Stimulated activated CD8-positive, alpha-beta memory T cell treated with anti-CD3 and anti-CD28 coated beads, Interleukin-7, amount 100 ng/mL, for 4 hours (primary cell): ENCODE results near the gene PNPLA7.
A peak's percentile ranks its signal among the peaks of the same experiment; 100 is the strongest.

Experiments
- DNase-seq, 2 donors: peaks; one replicate each; pipeline ENCODE4 v3.0.0-alpha.2; 2020; ENCODE audit warnings: low read depth in 2 of 2

PNPLA7 gene

GRCh38 chr9:137461663-137462395 lies 88.4 kb downstream of the PNPLA7 start:
- peak; percentile 67 to 81 for DNase-seq

DNA sequence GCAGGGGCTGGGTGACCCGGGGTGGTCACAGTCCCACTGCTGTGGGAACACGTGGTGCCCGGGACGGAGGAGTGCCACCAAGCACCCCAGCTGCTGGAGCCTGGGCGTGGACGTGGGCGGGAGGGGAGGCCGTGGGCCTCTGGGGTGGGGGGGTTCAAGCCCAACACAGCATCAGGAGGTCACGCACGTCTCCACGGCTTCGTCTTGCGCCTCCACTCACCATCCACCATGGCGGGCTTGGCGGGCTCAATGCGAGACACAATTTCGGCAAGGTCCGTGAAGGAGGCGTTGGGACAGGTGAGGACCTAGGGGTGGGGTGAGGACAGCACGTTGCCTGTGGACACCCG lies 88.9 kb downstream of the PNPLA7 start:
- DNase-seq: no peak

- DNase-seq: no peak
These were observed 89.6 kb downstream of the PNPLA7 start for GRCh38 chr9:137460363-137461315.

- DNase-seq: no peak
These were observed 90.4 kb downstream of the PNPLA7 start for GRCh38 chr9:137459601-137460362.

DNA sequence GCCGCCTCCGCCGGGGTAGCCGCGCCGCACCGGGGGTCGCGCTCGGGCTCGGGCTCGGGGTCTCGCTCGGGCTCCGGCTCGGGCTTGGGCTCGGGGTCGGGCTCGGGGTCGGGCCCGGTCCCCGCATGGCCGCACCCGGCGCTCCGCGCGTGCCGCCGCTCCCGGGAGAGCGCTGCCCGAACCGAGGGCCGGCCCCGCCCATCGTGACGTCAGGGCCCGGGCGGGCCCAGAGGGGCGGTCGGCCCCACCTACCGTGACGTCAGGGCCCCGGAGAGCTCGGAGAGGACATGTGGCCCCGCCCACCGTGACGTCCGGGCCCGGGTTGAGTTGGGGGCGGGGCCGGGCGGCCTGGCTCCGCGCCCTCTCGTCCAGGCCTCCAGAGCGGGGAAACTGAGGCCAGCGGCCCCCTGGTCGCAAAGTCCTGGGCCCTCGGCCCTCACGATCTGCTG lies 91.0 kb downstream of the PNPLA7 start, which contains the start of gene NSMF:
Gene NSMF, minus strand, starts transcription at position 183 of the 449 bp plus-strand sequence. CDS start 232 bp downstream, outside the sequence.
- peak; percentile 75 to 90 for DNase-seq

- DNase-seq: no peak
These were observed 91.7 kb downstream of the PNPLA7 start for GRCh38 chr9:137458194-137459151.

GRCh38 chr9:137457406-137458193 lies 92.6 kb downstream of the PNPLA7 start:
- DNase-seq: no peak

DNA sequence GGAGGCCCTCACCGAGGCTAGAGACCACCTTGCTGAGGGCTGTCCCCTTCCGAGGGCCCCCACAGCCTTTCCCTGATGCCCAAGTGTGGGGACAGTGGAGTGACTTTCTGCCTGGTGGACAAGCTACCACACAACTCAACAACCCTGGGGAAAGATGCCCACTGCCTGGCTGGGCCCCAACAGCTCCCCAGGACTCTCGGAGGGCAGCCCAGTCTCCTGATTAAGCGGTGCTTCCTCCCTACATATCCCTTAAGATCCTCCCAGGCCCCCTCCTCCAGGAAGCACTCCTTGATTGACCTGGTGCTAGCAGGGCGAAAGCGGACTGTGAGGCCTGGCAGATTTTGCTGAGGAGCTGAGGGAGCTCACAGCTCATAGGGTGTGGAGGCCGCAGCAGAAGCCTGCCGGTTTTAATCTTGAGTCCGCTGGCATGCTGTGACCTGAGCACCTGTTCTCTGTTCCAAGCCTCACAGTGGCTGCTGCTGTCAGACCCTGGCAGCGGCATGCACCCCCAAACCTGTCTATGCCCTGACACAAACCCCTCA lies 93.3 kb downstream of the PNPLA7 start:
- no peak for DNase-seq

DNA sequence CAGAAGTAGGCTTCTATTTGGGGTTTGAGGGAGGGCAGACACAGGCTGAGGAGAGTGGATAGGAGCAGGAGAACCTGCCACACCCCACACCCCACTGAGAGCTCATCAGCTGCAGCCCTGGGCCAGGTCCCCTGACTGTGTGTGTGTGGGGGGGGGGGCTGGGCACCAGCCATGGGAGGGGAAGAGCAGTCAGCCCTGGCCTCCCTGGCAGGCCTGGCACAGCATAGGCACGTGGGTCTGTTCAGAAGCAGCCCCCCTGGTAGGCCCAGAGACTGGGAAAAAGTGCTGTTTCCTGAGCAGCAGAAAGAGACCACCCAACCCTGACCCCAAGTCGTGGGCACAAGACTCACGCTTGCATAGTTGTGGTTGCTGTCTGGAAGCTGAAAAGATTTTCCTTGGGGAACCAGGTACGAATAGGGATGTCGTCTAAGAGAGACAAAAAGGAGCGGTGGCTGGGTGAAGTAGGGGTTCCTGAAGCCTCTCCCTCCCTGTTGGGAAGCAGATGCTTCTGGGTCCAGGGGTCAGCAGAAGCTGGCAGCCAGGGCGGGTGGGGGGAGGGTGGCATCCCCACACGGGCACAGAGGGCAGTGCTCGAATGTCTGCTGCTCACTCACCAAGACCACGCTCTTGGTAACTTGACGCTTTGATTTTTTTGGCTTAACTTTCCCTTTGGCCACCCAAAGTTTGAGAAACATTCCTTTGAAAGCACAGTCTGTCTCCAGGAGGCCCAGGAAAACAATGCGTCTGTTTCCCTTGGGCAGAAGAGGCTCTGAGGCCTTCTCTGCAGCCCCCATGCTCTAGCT lies 93.9 kb downstream of the PNPLA7 start:
- no peak for DNase-seq

DNA sequence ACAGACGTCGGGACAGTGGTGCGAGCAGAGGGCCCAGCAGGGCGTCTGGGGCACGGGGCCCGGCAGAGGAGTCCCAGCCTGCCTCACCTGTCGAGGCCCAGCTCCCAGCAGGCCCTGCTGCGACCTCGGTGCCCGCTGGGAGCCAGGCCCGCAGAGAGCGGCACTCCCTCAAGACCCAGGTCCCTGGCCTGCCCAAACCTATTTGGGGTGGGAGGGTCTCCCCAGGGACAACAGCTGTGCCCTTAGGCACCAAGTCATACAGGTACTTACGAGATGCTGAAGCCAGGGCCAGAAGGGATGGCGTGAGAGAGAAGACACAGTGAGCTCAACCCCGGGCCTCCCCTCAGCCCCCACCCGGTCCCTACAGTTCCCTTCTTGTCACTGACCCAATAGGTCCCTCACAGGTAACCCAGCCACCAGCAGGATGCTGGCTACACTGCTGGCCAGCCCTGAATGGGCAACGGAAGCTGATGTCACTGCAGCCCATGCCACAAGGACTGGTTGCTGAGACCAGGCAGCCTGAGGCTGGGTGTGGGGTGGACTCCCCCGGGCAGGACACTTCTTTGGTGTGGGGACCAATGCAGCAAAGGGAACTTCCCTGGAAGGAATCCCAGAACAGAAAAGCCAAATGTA lies 94.7 kb downstream of the PNPLA7 start:
- DNase-seq: no peak

GRCh38 chr9:137454597-137455358 lies 95.4 kb downstream of the PNPLA7 start:
- no peak for DNase-seq

GRCh38 chr9:137454145-137454596 lies 96.0 kb downstream of the PNPLA7 start:
- no peak for DNase-seq

GRCh38 chr9:137453643-137454081 lies 96.5 kb downstream of the PNPLA7 start:
- DNase-seq: peak in 1 of 2 donors; percentile 21

DNA sequence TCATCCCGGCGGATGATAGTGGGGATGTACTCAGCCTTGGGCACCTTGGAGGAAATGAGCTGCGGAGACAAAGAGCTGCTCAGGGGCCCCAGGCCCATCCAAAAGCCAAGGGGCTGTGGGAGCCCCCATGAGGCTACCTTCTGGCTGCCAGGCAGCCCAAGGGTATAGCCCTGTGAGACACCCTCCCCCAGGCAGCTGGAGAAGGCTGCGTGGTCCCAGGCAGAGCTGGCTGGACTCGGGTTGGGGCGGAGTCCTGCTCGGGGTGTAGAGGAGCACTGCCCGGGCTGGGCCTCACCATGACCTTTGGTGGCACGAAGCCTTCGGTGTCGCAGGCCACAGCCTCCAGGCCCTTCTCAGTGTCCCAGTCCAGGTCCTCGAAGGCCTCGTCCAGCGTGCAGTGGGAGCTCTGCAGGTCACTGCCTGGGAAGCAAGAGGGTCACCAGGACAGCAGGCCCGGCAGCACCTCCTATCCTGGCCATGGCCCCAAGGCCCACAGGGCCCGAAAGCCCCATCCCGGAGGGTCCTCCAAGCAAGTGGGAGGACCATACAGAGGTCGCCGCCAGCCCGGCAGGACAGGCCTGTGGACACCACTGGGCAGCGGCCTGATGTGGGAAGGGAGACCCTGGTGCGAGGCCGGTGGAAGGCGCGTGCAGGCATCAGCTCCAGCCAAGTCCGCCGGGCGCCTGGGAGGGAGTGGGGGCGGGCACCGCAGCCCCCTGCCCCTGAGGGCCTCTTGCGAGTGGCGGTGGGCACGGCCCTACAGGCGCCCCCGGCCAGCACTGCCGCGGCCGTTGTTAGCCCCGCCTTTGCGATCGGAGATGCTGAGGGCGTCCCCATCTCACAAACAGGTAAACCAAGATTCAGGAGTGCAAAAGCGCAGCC lies 97.2 kb downstream of the PNPLA7 start:
- no peak for DNase-seq

- DNase-seq: no peak
These were observed 98.0 kb downstream of the PNPLA7 start for GRCh38 chr9:137452006-137452760.
